Fibroblast of mammary gland (primary cell): ENCODE data around the gene SAYSD1.

Experiments used
- DNase-seq: peaks from one replicate; pipeline ENCODE4 v3.0.0-alpha.2; 2010; ENCODE audit warnings: low read depth
- H3K4me3 ChIP-seq: 2 replicates; pipeline ENCODE4 v1.5.1; 2011; ENCODE audit warnings: low read depth, mild to moderate bottlenecking, low read length, moderate library complexity; ENCODE audit not compliant: control insufficient read depth
- TF ChIP-seq, protein P1 (sequence below): conservative IDR thresholded peaks from 2 replicates; pipeline ENCODE4 v1.5.1; 2011; ENCODE audit warnings: low read depth, low read length, inconsistent platforms; ENCODE audit not compliant: control insufficient read depth, insufficient read depth

Gene SAYSD1

GRCh38 chr6:39076623-39077535 lies 38.1 kb downstream of the SAYSD1 start:
- no peak for DNase-seq
- TF ChIP-seq, protein P1, sequence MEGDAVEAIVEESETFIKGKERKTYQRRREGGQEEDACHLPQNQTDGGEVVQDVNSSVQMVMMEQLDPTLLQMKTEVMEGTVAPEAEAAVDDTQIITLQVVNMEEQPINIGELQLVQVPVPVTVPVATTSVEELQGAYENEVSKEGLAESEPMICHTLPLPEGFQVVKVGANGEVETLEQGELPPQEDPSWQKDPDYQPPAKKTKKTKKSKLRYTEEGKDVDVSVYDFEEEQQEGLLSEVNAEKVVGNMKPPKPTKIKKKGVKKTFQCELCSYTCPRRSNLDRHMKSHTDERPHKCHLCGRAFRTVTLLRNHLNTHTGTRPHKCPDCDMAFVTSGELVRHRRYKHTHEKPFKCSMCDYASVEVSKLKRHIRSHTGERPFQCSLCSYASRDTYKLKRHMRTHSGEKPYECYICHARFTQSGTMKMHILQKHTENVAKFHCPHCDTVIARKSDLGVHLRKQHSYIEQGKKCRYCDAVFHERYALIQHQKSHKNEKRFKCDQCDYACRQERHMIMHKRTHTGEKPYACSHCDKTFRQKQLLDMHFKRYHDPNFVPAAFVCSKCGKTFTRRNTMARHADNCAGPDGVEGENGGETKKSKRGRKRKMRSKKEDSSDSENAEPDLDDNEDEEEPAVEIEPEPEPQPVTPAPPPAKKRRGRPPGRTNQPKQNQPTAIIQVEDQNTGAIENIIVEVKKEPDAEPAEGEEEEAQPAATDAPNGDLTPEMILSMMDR = no peak

GRCh38 chr6:39075807-39076622 lies 39.0 kb downstream of the SAYSD1 start:
- H3K4me3 ChIP-seq = no peak overlapping the region
- no peak for DNase-seq
- TF ChIP-seq, protein P1 = no peak

More at GRCh38 chr6:39076623-39077535, 38.1 kb downstream of the SAYSD1 start:
- H3K4me3 ChIP-seq = no peak overlapping the region

- no peak for DNase-seq
- H3K4me3 ChIP-seq = no peak overlapping the region
- TF ChIP-seq, protein P1 = no peak
These were observed 39.8 kb downstream of the SAYSD1 start for GRCh38 chr6:39075010-39075686.

DNA sequence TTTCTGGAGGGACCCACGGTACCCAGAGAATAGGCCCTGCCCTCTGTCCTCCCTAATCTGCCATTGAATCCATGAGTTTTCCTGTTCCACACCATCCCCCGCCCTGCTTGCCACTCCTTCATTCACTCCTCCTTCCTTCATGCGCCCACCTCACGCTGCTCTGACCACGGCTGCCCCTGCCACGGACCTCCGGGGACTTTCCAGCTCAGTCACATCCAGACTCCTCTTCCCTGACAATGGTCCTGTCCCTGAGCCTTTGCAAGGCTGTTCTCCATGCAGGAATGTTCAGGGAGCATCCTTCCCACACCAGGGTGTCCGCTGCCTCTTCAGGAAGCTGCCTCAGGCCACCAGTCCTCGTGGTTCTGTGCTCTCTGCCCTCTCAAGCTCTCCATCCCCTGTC lies 40.5 kb downstream of the SAYSD1 start:
- DNase-seq = no peak
- TF ChIP-seq, protein P1 = no peak
- H3K4me3 ChIP-seq = no peak overlapping the region

GRCh38 chr6:39073471-39074355 lies 41.3 kb downstream of the SAYSD1 start:
- TF ChIP-seq, protein P1 = no peak
- DNase-seq = no peak
- H3K4me3 ChIP-seq = no peak overlapping the region

DNA sequence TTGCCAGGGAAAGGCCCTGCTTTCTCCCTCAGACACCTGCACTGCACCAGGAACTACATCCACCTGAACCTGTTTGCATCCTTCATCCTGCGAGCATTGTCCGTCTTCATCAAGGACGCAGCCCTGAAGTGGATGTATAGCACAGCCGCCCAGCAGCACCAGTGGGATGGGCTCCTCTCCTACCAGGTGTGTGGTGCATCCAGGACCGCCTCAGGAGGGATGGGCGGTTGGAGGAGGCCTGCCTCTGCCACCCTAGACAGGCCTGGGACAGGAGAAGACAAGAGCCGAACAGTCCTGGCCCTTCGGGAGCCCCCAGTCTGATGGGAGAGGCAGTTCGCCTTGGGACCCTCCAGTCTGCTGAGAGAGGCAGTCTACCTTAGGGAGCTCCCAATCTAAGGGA lies 42.2 kb downstream of the SAYSD1 start:
- DNase-seq = no peak
- H3K4me3 ChIP-seq = no peak overlapping the region
- TF ChIP-seq, protein P1 = no peak
